HepG2 (cell line): ENCODE measurements around the gene SNPH. TPM values are rescaled to one million over a fixed set of nuclear protein-coding genes. Genes with fewer than 3 reads are reported as not detected.

Source experiments
- ATAC-seq: fragments of 200-7000 bp; cut with Tn5 transposase; 3 replicates; pipeline ENCODE4 v1.9.1; 2020; ENCODE audit warnings: mild to moderate bottlenecking, moderate library complexity
- BruUV-seq: library from RNA; stranded (reverse); fragments of 400-500 nt; replicated peaks from 2 replicates; lab custom pipeline; 2021; lab: Mats Ljungman, UMichigan
- CTCF ChIA-PET: fragments of 300-600 bp; formaldehyde crosslinking; extraction: SDS; loops from one replicate; lab custom pipeline; 2021; ENCODE audit warnings: low total read pairs, inconsistent platforms, low intra/inter-chr PET ratio; lab: Yijun Ruan, JAX
- POLR2A ChIA-PET: fragments of 350-600 bp; sonication (Branson Sonifier 250); formaldehyde crosslinking; loops from one replicate; lab custom pipeline; 2020; ENCODE audit warnings: antibody characterized with exemption, inconsistent platforms; lab: Yijun Ruan, JAX
- DNase-seq: peaks from one replicate; pipeline ENCODE4 v3.0.0-alpha.2; 2015; ENCODE audit warnings: low spot score
- FAIRE-seq: peaks from 3 replicates; lab custom pipeline; 2011; peaks lifted over from hg19 to GRCh38; lab: Jason Lieb, UNC
- H2AFZ ChIP-seq: one replicate; pipeline ENCODE4 v1.6.1; 2011; ENCODE audit warnings: low read length, inconsistent platforms
- H3K27ac ChIP-seq: fragments of 300-600 bp; 3 replicates; pipeline ENCODE4 v1.8.0; 2011; ENCODE audit warnings: mixed run types, mild to moderate bottlenecking, mixed read lengths, low read length, inconsistent platforms; ENCODE audit not compliant: insufficient read depth; ENCODE audit errors: extremely low read length
- H3K27me3 ChIP-seq, 2 experiments: fragments of 200-600 bp in 1 of 2; 2 replicates in 1 of 2; 3 replicates in 1 of 2; pipeline versions ENCODE4 v1.6.0 to v1.8.0; 2011; ENCODE audit warnings: low read length in 2 of 2, mild to moderate bottlenecking in 2 of 2, moderate library complexity in 2 of 2, inconsistent platforms in 1 of 2; ENCODE audit not compliant: insufficient read depth in 2 of 2, control insufficient read depth in 1 of 2
- H3K36me3 ChIP-seq, 2 experiments: fragments of 200-600 bp in 1 of 2; replicated peaks in 1 of 2; 2 replicates in 1 of 2; 3 replicates in 1 of 2; pipeline versions ENCODE4 v1.5.1 to v1.8.0; 2011; ENCODE audit warnings: low read length in 2 of 2, inconsistent platforms in 1 of 2; ENCODE audit not compliant: insufficient read depth in 2 of 2, control insufficient read depth in 1 of 2
- H3K4me1 ChIP-seq: 2 replicates; pipeline ENCODE4 v1.5.1; 2012; ENCODE audit warnings: low read length, inconsistent platforms; ENCODE audit not compliant: insufficient read depth
- H3K4me2 ChIP-seq: 2 replicates; pipeline ENCODE4 v1.6.0; 2011; ENCODE audit warnings: low read depth, low read length, inconsistent platforms
- H3K4me3 ChIP-seq, 3 experiments: fragments of 200-600 bp in 1 of 3; sonication (generic), shearing (Covaris generic) in 1 of 3; replicated peaks in 1 of 3; 2 replicates each; pipeline ENCODE4 v1.5.1; 2011 to 2016; ENCODE audit warnings: low read length in 3 of 3, inconsistent platforms in 2 of 3, low read depth in 2 of 3, mild to moderate bottlenecking in 2 of 3, control low read depth in 1 of 3, mixed read lengths in 1 of 3; ENCODE audit not compliant: insufficient read depth in 1 of 3
- H3K79me2 ChIP-seq: one replicate; pipeline ENCODE4 v1.6.1; 2011; ENCODE audit warnings: low read length, inconsistent platforms; ENCODE audit not compliant: insufficient read depth
- H3K9ac ChIP-seq: 2 replicates; pipeline ENCODE4 v1.6.0; 2011; ENCODE audit warnings: mild to moderate bottlenecking, low read depth, low read length, inconsistent platforms; ENCODE audit not compliant: insufficient read depth
- H3K9me3 ChIP-seq: 2 replicates; pipeline ENCODE4 v1.5.1; 2012; ENCODE audit warnings: mild to moderate bottlenecking, low read length
- H4K20me1 ChIP-seq: 2 replicates; pipeline ENCODE4 v1.6.0; 2011; ENCODE audit warnings: inconsistent platforms, mild to moderate bottlenecking, low read length, moderate library complexity; ENCODE audit not compliant: insufficient read depth
- GFI1 ChIP-seq: sonication (generic); formaldehyde crosslinking; IDR thresholded peaks from 2 replicates; pipeline ENCODE4 v1.5.0; 2020; ENCODE audit warnings: missing genetic modification reagents, mild to moderate bottlenecking, borderline replicate concordance
- HNRNPL ChIP-seq: fragments of 200-400 bp; formaldehyde crosslinking; IDR thresholded peaks from 2 replicates; pipeline ENCODE4 v1.6.1; 2017; ENCODE audit warnings: mild to moderate bottlenecking, low read depth, low read length
- HOXA3 ChIP-seq: sonication (generic); formaldehyde crosslinking; IDR thresholded peaks from 2 replicates; pipeline ENCODE4 v1.5.0; 2020; ENCODE audit warnings: missing genetic modification reagents
- KDM1A ChIP-seq: IDR thresholded peaks from 2 replicates; pipeline ENCODE4 v1.6.1; 2016; ENCODE audit warnings: missing compliant biosample characterization
- RARA ChIP-seq: IDR thresholded peaks from 2 replicates; pipeline ENCODE4 v1.6.1; 2016; ENCODE audit warnings: missing genetic modification reagents, missing compliant biosample characterization
- RBAK ChIP-seq: sonication (generic); formaldehyde crosslinking; IDR thresholded peaks from 2 replicates; pipeline ENCODE4 v1.5.1; 2020; ENCODE audit warnings: mild to moderate bottlenecking, missing genetic modification reagents
- SAP130 ChIP-seq: IDR thresholded peaks from 2 replicates; pipeline ENCODE4 v1.6.1; 2016; ENCODE audit warnings: low read depth
- SMARCE1 ChIP-seq: fragments of 450-650 bp; IDR thresholded peaks from 2 replicates; pipeline ENCODE4 v1.6.1; 2017; ENCODE audit warnings: borderline replicate concordance
- SOX6 ChIP-seq, 2 experiments: fragments of 450-650 bp in 1 of 2; sonication (generic) in 1 of 2; formaldehyde crosslinking in 1 of 2; IDR thresholded peaks; 2 replicates each; pipeline versions ENCODE4 v1.4.0 to v1.6.1; 2017 to 2020; ENCODE audit warnings: antibody characterized with exemption in 1 of 2, mild to moderate bottlenecking in 1 of 2, missing genetic modification reagents in 1 of 2
- SYNCRIP ChIP-seq: fragments of 200-400 bp; formaldehyde crosslinking; IDR thresholded peaks from 2 replicates; pipeline ENCODE4 v1.6.1; 2018; ENCODE audit warnings: mild to moderate bottlenecking, low read depth, low read length; ENCODE audit not compliant: insufficient read depth
- TBP ChIP-seq: sonication (generic); formaldehyde crosslinking; IDR thresholded peaks from 2 replicates; pipeline ENCODE4 v1.5.0; 2020; ENCODE audit warnings: missing genetic modification reagents
- ZNF225 ChIP-seq: sonication (generic); formaldehyde crosslinking; IDR thresholded peaks from 2 replicates; pipeline ENCODE4 v1.4.0; 2020; ENCODE audit warnings: mild to moderate bottlenecking, missing genetic modification reagents
- ZNF276 ChIP-seq: sonication (generic); formaldehyde crosslinking; IDR thresholded peaks from 2 replicates; pipeline ENCODE4 v1.4.0; 2020; ENCODE audit warnings: mild to moderate bottlenecking, low read depth, missing genetic modification reagents
- WGBS: methylation state at CpG from one replicate; pipeline ENCODE4 v1.1.6; 2017; ENCODE audit warnings: low lambda C conversion rate; 5-methylcytosine and 5-hydroxymethylcytosine counted together
- in situ Hi-C: cut with HindIII; loops from 2 replicates; pipeline ENCODE4 v1.10.0; 2017; ENCODE audit warnings: low pct_unique_long_range_greater_than_20kb; ENCODE audit not compliant: extremely low pct_ligation_motif_present
- intact Hi-C: fragments of 100-400 bp; cut with micrococcal nuclease; formaldehyde crosslinking; loops from one replicate; pipeline ENCODE4 v1.10.0; 2022; ENCODE audit not compliant: unreplicated experiment
- polyA plus RNA-seq, 8 experiments: library from polyadenylated mRNA; depleted of rRNA in 3 of 8; stranded (reverse) in 7 of 8; unstranded in 1 of 8; fragments of >200 nt; fragmentation: Illumina TruSeq in 4 of 8; extraction: Trizol in 4 of 8; gene quantifications; 2 replicates each; pipeline versions ENCODE4 v1.2.1 to v1.2.3, GENCODE V29; 2011 to 2016; ENCODE audit warnings: low read depth in 4 of 8, missing spikeins in 1 of 8, mixed read lengths in 1 of 8; ENCODE audit not compliant: insufficient read depth in 1 of 8
- total RNA-seq, 5 experiments: library from RNA; depleted of rRNA; stranded (reverse); fragments of >200 nt; fragmentation: Illumina TruSeq; extraction: Trizol; gene quantifications; 2 replicates each; pipeline ENCODE4 v1.2.3, GENCODE V29; 2016; ENCODE audit warnings: low read depth in 1 of 5

The SNPH gene
- total and polyA plus RNA-seq, 2 of the 13 experiments (the other 11 are each of a cell fraction or from before 2014, with no cell fraction given), result 0.09 TPM; not detected in 1

- FAIRE-seq, result no peak
Measured at GRCh38 chr20:1252416-1252815, 13.7 kb upstream of the SNPH start.

More at GRCh38 chr20:1252416-1252815, 13.7 kb upstream of the SNPH start:
- ChIA-PET CTCF (no interaction called here), POLR2A (no interaction called here)
- no peak overlapping the region for H2AFZ ChIP-seq
- no TSS peak for BruUV-seq
- no peaks in the 10 kb centered on the region; a peak in 1 of 5 replicates for H3K27me3 ChIP-seq
- in situ Hi-C loops (no loop called here), intact Hi-C loops (no loop called here)
- no peak for TF ChIP-seq TBP (CRISPR knock-in tag)
- no peak for TF ChIP-seq SMARCE1
- TF ChIP-seq SAP130 (CRISPR knock-in tag), result no peak
- TF ChIP-seq ZNF225 (CRISPR knock-in tag), result no peak
- TF ChIP-seq ZNF276 (CRISPR knock-in tag), result no peak
- no peak for TF ChIP-seq KDM1A (CRISPR knock-in tag)
- TF ChIP-seq HNRNPL, result no peak
- no peak for TF ChIP-seq SYNCRIP
- TF ChIP-seq RBAK, result no peak
- no peak for TF ChIP-seq HOXA3 (CRISPR knock-in tag)
- no peak for TF ChIP-seq RARA (CRISPR knock-in tag)
- no peak for TF ChIP-seq GFI1 (CRISPR knock-in tag)
- TF ChIP-seq SOX6 (IDR thresholded peaks at IDR 0.05), result no peak
- no peak for TF ChIP-seq SOX6 (CRISPR knock-in tag; IDR thresholded peaks at IDR 0.05)
- ATAC-seq, result no peak
- no peaks in the 10 kb centered on the region for H3K4me1 ChIP-seq
- no peaks in the 10 kb centered on the region for H3K79me2 ChIP-seq
- H3K9ac ChIP-seq, result no peak overlapping the region
- no peak overlapping the region for H3K27ac ChIP-seq
- H3K36me3 ChIP-seq, result no peaks in the 10 kb centered on the region
- no peaks in the 10 kb centered on the region for H3K9me3 ChIP-seq
- H3K4me3 ChIP-seq, result no peak overlapping the region
- WGBS, result 46% methylated on average over 3 of the region's 3 CpGs
- no peaks in the 10 kb centered on the region for H4K20me1 ChIP-seq
- no peak overlapping the region for H3K4me2 ChIP-seq
- no peak for DNase-seq
